Spleen (tissue), 7 donors: ENCODE measurements around the gene KCNQ1.
A peak's percentile ranks its signal among the peaks of the same experiment; 100 is the strongest.

Source experiments
- POLR2A ChIP-seq, 3 donors: fragments of 450-650 bp; IDR thresholded peaks; one replicate each; pipeline ENCODE4 v1.5.1; 2017; ENCODE audit warnings: antibody characterized with exemption in 3 of 3, mild to moderate bottlenecking in 1 of 3
- POLR2AphosphoS5 ChIP-seq, 3 donors: sonication (generic); formaldehyde crosslinking; IDR thresholded peaks; one replicate each; pipeline ENCODE4 v1.5.1; 2017; ENCODE audit warnings: antibody characterized with exemption in 3 of 3
- TF ChIP-seq, protein P1 (sequence below), 11 experiments: fragments of 200-600 bp in 7 of 11; fragments of 450-650 bp in 4 of 11; sonication (generic) in 4 of 11; IDR thresholded peaks in 8 of 11; conservative IDR thresholded peaks in 3 of 11; 1 replicate in 7 of 11; 2 replicates in 4 of 11; pipeline versions ENCODE4 v1.4.0 to v1.8.0; 2016 to 2021; ENCODE audit warnings: antibody characterized with exemption in 11 of 11, inconsistent platforms in 4 of 11, mild to moderate bottlenecking in 1 of 11
- donor health status: DM: no; HTN: no; CAD: no; lungs with moderate emphysema.
- donor health status: DM: no; HTN: no; CAD: no.
- donor health status: DM: no; HTN: no; CAD: no.

DNA sequence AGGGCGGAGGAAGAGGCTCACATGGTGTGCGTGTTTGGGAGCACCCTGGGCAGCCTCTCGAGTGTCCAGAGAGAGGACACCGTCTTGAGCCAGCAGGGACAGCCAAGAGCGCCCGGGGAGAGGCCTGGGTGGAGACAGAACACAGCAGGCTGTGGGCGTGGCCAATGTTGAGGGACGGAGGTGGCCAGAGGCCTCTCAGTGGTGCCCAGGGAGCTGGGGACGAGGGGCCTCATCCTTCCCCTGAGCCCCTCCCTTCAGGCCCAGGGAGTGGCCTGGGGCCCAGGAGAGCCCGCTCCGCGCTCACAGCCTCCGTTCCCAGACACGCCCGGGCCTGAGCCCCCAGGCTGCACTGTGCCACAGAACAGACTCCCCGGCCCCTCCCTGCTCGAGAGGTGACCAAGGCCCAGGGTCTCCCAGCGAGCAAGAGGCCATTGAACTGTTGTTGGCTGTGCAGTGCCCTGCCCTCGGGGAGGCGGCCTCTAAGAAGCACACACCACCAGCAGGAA is 392.3 kb downstream of the KCNQ1 start:
- TF ChIP-seq POLR2AphosphoS5 (IDR thresholded peaks at IDR 0.05) (peak in 2 of 3 donors; percentile 12 to 27), POLR2A (IDR thresholded peaks at IDR 0.05) (no peak)
- TF ChIP-seq, protein P1, sequence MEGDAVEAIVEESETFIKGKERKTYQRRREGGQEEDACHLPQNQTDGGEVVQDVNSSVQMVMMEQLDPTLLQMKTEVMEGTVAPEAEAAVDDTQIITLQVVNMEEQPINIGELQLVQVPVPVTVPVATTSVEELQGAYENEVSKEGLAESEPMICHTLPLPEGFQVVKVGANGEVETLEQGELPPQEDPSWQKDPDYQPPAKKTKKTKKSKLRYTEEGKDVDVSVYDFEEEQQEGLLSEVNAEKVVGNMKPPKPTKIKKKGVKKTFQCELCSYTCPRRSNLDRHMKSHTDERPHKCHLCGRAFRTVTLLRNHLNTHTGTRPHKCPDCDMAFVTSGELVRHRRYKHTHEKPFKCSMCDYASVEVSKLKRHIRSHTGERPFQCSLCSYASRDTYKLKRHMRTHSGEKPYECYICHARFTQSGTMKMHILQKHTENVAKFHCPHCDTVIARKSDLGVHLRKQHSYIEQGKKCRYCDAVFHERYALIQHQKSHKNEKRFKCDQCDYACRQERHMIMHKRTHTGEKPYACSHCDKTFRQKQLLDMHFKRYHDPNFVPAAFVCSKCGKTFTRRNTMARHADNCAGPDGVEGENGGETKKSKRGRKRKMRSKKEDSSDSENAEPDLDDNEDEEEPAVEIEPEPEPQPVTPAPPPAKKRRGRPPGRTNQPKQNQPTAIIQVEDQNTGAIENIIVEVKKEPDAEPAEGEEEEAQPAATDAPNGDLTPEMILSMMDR (IDR thresholded peaks at IDR 0.05 in 8 of 11, conservative IDR thresholded peaks at IDR 0.05 in 3 of 11) = peak in 6 of 11 experiments; percentile 14 to 48 (median 24)
